RWPE2 (cell line): ENCODE measurements around the gene POU3F2.

Source experiments
- ATAC-seq: fragments of 200-7000 bp; cut with Tn5 transposase; 3 replicates; pipeline ENCODE4 v1.9.1; 2021; ENCODE audit warnings: low read depth
- DNase-seq: peaks from one replicate; pipeline ENCODE4 v3.0.0-alpha.2; 2020; ENCODE audit warnings: low spot score
- H3K27ac ChIP-seq: fragments of 450-650 bp; 2 replicates; pipeline ENCODE4 v1.5.1; 2017; ENCODE audit warnings: mild to moderate bottlenecking; ENCODE audit not compliant: poor library complexity, severe bottlenecking
- H3K27me3 ChIP-seq: fragments of 250-450 bp; sonication (Bioruptor Pico); 2 replicates; pipeline ENCODE4 v1.5.1; 2021; ENCODE audit warnings: mild to moderate bottlenecking, moderate library complexity; ENCODE audit not compliant: insufficient read depth, poor library complexity, severe bottlenecking
- H3K36me3 ChIP-seq: fragments of 250-450 bp; sonication (Bioruptor Pico); 2 replicates; pipeline ENCODE4 v1.5.1; 2020; ENCODE audit warnings: low read depth, mild to moderate bottlenecking, moderate library complexity
- H3K4me1 ChIP-seq: fragments of 250-450 bp; sonication (Bioruptor Pico); 2 replicates; pipeline ENCODE4 v1.5.1; 2021; ENCODE audit warnings: mild to moderate bottlenecking, moderate library complexity; ENCODE audit not compliant: insufficient read depth, poor library complexity, severe bottlenecking
- H3K4me3 ChIP-seq: fragments of 250-450 bp; sonication (Bioruptor Pico); 2 replicates; pipeline ENCODE4 v1.5.1; 2021; ENCODE audit warnings: mild to moderate bottlenecking, moderate library complexity; ENCODE audit not compliant: severe bottlenecking
- H3K9me3 ChIP-seq: fragments of 250-450 bp; sonication (Bioruptor Pico); 2 replicates; pipeline ENCODE4 v1.5.1; 2021; ENCODE audit warnings: mild to moderate bottlenecking, moderate library complexity; ENCODE audit not compliant: severe bottlenecking
- CTCF ChIP-seq: fragments of 450-650 bp; IDR thresholded peaks from one replicate; pipeline ENCODE4 v1.5.1; 2017; ENCODE audit warnings: mild to moderate bottlenecking, moderate library complexity; ENCODE audit not compliant: poor library complexity, severe bottlenecking

POU3F2 gene

GRCh38 chr6:98838032-98838431, 3.7 kb downstream of the POU3F2 start:
- H3K4me3 ChIP-seq = no peak overlapping the region
- DNase-seq (no peak), ATAC-seq (no peak)
- H3K27ac ChIP-seq = no peak overlapping the region
- no peaks in the 10 kb centered on the region for H3K36me3 ChIP-seq
- no peaks in the 10 kb centered on the region for H3K4me1 ChIP-seq
- no peaks in the 10 kb centered on the region for H3K9me3 ChIP-seq
- peaks cover 99% of the 10 kb centered on the region for H3K27me3 ChIP-seq
- no peak for TF ChIP-seq CTCF

GRCh38 chr6:98838975-98839374, 4.6 kb downstream of the POU3F2 start:
- Histone ChIP-seq H3K27me3 (peaks cover 99% of the 10 kb centered on the region), H3K4me3 (no peak overlapping the region), H3K27ac (no peak overlapping the region), H3K9me3 (no peaks in the 10 kb centered on the region), H3K36me3 (no peaks in the 10 kb centered on the region), H3K4me1 (no peaks in the 10 kb centered on the region)
- ATAC-seq (no peak), DNase-seq (no peak)
- no peak for TF ChIP-seq CTCF

DNA sequence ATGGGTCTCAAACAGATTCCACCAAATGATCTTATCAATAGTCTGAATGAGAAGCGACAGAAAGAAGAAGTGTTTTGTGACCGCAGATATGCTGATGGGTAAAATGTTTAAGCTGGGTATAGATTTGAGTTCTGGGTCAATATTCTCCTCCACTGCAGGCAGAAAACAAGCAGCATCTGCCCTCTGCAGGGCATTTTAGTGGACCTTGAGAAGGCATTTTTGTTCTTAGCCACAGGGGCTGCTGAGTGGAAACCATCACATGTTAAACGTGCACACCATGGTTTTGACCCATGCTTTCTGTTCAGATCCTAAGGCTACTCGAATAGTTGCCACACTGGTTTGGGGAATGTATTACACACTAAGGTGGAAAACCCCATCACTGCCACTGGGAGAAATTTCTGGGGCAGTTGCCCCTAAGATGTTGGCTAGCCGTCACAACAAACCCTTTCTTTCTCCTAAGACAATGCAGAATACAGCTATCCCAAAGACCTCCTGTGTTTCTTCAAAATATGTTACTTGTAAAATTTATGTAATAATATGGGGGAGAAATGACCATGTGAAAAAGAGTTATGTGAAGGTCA, 5.5 kb downstream of the POU3F2 start:
- no peak for DNase-seq
- Histone ChIP-seq H3K27me3 (peaks cover 99% of the 10 kb centered on the region), H3K4me3 (no peak overlapping the region), H3K27ac (no peak overlapping the region), H3K9me3 (no peaks in the 10 kb centered on the region), H3K36me3 (no peaks in the 10 kb centered on the region), H3K4me1 (no peaks in the 10 kb centered on the region)
- no peak; the same call in 2 of the 3 replicates for ATAC-seq
- TF ChIP-seq CTCF = peak; percentile 30

DNA sequence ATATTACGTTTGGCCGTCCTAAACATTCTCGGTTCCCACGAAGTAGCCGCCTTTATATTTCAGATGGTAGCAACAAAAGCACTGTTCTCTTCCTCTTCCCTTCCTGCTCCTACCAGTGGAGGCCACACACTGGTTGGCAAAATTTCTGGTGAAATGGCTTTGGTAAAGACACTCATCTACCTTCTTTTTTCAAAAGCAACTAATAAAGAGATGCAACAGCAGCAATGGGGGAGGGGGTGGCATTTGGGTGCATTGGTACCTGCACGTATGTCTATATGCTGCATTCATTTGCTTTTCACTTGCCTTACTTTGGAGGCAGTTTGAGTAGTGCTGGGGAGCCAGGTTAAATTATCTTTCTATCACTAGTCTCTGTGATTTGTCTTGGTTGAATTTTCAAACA, 6.0 kb downstream of the POU3F2 start:
- no peak for TF ChIP-seq CTCF
- Histone ChIP-seq H3K36me3 (no peaks in the 10 kb centered on the region), H3K4me3 (no peak overlapping the region), H3K9me3 (no peaks in the 10 kb centered on the region), H3K4me1 (no peaks in the 10 kb centered on the region), H3K27me3 (peaks cover 100% of the 10 kb centered on the region), H3K27ac (no peak overlapping the region)
- no peak for ATAC-seq
- no peak for DNase-seq

GRCh38 chr6:98840996-98841513, 6.7 kb downstream of the POU3F2 start:
- Histone ChIP-seq H3K4me3 (no peak overlapping the region), H3K9me3 (no peaks in the 10 kb centered on the region), H3K27ac (no peak overlapping the region), H3K27me3 (peaks cover 100% of the 10 kb centered on the region), H3K4me1 (no peaks in the 10 kb centered on the region), H3K36me3 (no peaks in the 10 kb centered on the region)
- ATAC-seq (no peak), DNase-seq (no peak)
- no peak for TF ChIP-seq CTCF
